GM13977 (cell line): ENCODE data around the gene THAP3.

Experiments
- DNase-seq: peaks from one replicate; pipeline ENCODE4 v3.0.0; 2012; ENCODE audit warnings: low spot score
- CTCF ChIP-seq: IDR thresholded peaks from 2 replicates; pipeline ENCODE4 v1.5.1; 2012; ENCODE audit warnings: mild to moderate bottlenecking, control low read depth; ENCODE audit not compliant: insufficient read depth; ENCODE audit errors: extremely low read depth, missing control alignments
- in situ Hi-C: fragments of 300-500 bp; cut with MboI; formaldehyde crosslinking; loops from one replicate; pipeline ENCODE4 v1.12.0; 2022; ENCODE audit warnings: low sequenced_read_pairs, low pct_unique_long_range_greater_than_20kb, mixed read lengths, inconsistent platforms; ENCODE audit not compliant: unreplicated experiment

The THAP3 gene

DNA sequence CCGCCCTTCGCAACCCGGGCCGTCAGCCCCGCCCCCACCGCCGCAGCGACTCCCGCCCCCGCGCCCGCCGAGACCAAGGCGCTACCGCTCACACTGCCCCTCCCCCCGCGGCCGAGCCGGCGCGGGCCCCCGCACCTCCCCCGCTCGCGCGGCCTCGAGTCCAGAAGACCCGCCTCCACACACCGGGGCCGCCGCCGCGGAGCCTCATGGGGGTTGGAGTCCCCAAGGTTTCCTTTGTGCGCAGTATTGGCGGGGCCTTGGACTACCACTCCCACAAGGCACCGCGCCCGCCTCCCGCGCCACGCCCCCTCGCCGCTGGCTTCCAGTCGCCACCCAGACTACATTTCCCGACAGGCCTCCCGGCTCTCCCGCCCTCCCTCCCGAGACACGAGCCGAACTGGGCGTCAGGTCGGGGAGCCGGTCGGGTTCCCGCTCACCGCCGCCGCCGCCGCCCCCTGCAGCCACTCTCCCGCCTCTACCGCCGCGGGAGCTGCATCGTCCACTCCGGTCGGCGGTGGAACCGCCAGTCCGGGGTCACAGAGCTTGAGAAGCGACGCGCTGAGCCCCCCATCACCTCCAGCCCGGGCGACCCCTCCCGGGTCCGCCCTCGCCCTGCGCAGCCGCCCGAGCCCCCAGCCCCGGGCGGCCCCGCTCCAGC lies 11.2 kb upstream of the THAP3 start, which contains the start of gene PHF13:
TSS of gene PHF13 (plus strand) at position 371 of the 658 bp plus-strand sequence. CDS start 336 bp downstream, outside the sequence.
- in situ Hi-C loops, result no loop called here
- DNase-seq, result peak; percentile 100
- no peak for TF ChIP-seq CTCF

DNA sequence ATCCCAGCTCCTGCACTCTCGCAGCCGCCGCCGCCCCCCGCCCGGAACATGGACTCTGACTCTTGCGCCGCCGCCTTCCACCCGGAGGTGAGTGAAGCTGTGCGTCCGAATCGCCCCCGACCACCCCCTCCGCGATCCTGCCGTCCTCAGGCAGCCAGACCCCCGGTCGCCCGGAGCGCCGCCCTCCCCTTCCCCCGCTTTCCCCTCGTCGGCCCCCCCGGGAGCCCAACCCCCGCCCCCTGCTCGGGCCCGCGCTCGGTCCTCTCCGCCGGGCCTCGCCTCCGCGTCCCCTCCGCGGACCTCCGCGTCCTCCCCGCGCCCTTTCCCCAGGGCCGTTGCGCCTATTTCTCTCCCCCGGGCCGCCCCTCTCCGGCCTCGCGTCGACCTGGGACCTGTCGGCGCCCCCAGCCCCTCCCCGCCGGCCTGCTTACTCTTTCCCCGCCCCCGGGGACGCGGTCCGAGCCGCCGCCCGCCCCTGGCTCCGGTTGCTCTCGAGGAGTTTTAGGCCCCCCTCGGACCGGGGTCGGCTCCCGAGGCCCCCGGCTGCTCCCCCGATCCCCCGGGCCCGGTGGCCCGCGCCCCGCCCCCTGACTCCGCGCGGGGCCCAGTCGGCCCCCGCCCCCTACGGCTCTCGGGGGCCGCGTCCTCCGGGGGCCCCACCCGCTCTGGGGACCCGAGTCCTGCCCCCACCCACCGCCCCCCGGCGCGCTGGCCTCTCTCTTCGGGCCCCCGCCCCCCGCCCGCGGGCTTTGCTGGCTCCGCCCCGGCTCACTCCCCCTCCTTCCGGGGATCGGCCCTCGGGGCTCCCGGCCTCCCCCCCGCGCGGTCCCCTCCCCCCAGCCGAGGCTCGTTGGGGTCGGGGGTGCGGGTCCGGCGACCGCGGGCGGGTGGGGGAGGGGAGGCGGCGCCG lies 10.4 kb upstream of the THAP3 start:
- DNase-seq, result peak; percentile 94
- in situ Hi-C loops, result no loop called here
- TF ChIP-seq CTCF, result no peak

- DNase-seq, result peak; percentile 65
- in situ Hi-C loops, result no loop called here
- TF ChIP-seq CTCF, result no peak
Observed at GRCh38 chr1:6614929-6615785, 9.5 kb upstream of the THAP3 start.

- no peak for DNase-seq
- in situ Hi-C loops, result no loop called here
- no peak for TF ChIP-seq CTCF
Observed at GRCh38 chr1:6619045-6619444, 5.6 kb upstream of the THAP3 start.

DNA sequence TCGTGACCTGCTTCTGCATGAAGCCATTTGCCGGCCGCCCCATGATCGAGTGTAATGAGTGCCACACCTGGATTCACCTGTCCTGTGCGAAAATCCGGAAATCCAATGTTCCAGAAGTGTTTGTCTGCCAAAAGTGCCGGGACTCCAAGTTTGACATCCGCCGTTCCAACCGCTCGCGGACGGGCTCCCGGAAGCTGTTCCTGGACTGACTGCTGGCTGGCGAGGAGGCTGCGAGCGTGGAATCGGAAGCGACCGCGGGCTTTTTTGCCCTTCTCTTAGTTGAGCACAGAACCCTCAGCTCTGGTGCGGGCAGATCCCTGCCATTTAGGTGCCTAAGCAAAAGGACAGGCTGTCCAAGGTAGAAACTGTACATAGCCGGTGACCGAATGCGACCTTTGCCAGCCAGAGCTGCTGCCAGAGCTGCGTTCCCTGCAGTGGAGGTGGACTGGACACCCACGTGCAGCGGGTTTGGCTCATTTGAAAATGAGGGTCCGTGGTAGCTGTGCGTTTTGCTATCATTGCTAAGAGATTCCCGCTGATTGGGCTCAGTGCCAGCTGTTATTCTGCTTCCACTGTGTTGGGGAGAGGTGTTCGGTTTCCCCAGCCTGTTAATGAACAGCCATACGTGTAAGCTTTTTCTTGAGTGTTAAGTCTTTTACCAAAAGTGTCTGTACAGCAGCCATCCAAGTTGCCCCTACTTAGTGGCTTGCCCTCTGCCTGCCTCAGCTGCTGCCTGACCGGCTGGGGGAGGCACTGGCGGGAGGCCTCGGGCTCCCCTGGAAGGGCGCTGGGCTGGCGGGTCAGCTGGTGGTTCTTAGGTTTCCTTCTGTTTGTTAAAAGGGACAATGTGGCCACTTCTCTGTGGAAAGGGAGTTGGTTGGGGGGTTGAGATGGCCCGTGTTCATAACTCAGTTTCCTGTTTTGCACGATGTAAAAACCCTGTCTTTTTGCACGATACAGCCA lies 3.0 kb upstream of the THAP3 start:
- DNase-seq, result no peak
- in situ Hi-C loops, result no loop called here
- no peak for TF ChIP-seq CTCF
